Uterus (tissue), 2 donors: ENCODE results near the gene ANKRD45.

Experiments used
- POLR2A ChIP-seq, 2 donors: fragments of 450-650 bp; IDR thresholded peaks; one replicate each; pipeline ENCODE4 v1.6.1; 2016; ENCODE audit warnings: antibody characterized with exemption in 2 of 2, mild to moderate bottlenecking in 1 of 2, moderate library complexity in 1 of 2
- TF ChIP-seq, protein P1 (sequence below), 4 experiments: fragments of 200-600 bp in 2 of 4; fragments of 450-650 bp in 2 of 4; sonication (generic) in 2 of 4; IDR thresholded peaks; one replicate each; pipeline ENCODE4 v1.5.1; 2016 to 2019; ENCODE audit warnings: antibody characterized with exemption in 4 of 4, mild to moderate bottlenecking in 2 of 4, moderate library complexity in 1 of 4

DNA sequence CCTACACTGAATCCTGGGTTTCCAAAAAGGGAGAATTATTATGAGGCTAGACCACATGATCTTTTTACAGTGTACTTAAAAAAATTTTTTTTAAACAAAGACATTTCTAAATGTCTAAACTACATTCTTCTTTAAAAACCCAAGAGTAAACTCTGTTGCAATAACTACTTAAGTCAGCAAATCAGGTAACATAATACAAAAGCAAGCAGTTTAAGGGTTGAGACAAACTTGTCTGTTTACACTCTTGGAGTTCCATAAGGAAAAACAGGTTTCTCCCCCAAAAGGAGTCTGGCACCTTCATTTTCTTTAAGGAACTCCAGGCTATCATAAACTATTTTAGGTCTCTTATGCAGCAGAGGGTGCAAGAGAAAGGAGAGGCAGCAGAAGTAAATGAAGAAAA is 12.5 kb upstream of the ANKRD45 start:
- TF ChIP-seq, protein P1, sequence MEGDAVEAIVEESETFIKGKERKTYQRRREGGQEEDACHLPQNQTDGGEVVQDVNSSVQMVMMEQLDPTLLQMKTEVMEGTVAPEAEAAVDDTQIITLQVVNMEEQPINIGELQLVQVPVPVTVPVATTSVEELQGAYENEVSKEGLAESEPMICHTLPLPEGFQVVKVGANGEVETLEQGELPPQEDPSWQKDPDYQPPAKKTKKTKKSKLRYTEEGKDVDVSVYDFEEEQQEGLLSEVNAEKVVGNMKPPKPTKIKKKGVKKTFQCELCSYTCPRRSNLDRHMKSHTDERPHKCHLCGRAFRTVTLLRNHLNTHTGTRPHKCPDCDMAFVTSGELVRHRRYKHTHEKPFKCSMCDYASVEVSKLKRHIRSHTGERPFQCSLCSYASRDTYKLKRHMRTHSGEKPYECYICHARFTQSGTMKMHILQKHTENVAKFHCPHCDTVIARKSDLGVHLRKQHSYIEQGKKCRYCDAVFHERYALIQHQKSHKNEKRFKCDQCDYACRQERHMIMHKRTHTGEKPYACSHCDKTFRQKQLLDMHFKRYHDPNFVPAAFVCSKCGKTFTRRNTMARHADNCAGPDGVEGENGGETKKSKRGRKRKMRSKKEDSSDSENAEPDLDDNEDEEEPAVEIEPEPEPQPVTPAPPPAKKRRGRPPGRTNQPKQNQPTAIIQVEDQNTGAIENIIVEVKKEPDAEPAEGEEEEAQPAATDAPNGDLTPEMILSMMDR (IDR thresholded peaks at IDR 0.05) = no peak
- TF ChIP-seq POLR2A (IDR thresholded peaks at IDR 0.05) = no peak
